Brain microvascular endothelial cell (primary cell): Measurements from ENCODE around the gene HEG1.

Experiments used
- DNase-seq: peaks from one replicate; pipeline ENCODE4 v3.0.0-alpha.2; 2020
- H3K27ac ChIP-seq: fragments of 250-450 bp; sonication (Bioruptor Pico); 2 replicates; pipeline ENCODE4 v1.5.1; 2020; ENCODE audit warnings: mild to moderate bottlenecking, moderate library complexity
- H3K27me3 ChIP-seq: fragments of 250-450 bp; sonication (Bioruptor Pico); replicated peaks from 2 replicates; pipeline ENCODE4 v1.5.1; 2020; ENCODE audit warnings: mild to moderate bottlenecking
- H3K36me3 ChIP-seq: fragments of 250-450 bp; sonication (Bioruptor Pico); replicated peaks from 2 replicates; pipeline ENCODE4 v1.5.1; 2020; ENCODE audit warnings: mild to moderate bottlenecking
- H3K4me3 ChIP-seq: 2 replicates; pipeline ENCODE4 v1.5.1; 2011; ENCODE audit warnings: low read depth, mild to moderate bottlenecking, control low read depth, low read length, moderate library complexity
- in situ Hi-C: cut with HindIII; loops from 2 replicates; pipeline ENCODE4 v1.10.0; 2017; ENCODE audit warnings: low sequenced_read_pairs, low pct_ligation_motif_present
- TF ChIP-seq, protein P1 (sequence below): IDR thresholded peaks from 2 replicates; pipeline ENCODE4 v1.5.1; 2011; ENCODE audit warnings: low read depth, mild to moderate bottlenecking, moderate library complexity, low read length, control low read depth, inconsistent platforms; ENCODE audit errors: missing control alignments

The HEG1 gene

DNA sequence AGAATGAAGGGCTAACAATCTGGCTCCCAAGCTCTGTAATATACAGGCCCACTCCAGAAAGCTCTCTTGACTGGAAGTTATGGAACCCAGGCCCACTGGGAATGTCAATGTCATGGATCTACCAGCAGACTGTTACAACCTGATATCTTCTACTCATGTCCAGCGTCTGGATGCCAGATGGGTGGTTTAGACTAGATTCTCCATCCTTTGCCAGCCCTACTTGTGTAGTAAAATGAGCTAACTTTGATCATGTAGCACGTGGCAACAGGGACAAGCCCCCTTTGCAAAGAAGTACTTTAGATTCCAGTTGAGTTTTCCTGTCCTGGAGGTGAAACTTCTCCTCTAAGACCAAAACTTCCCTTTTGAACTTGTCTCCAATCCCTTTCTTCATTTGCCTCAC is 55.1 kb downstream of the HEG1 start:
- Histone ChIP-seq H3K4me3 (no peak overlapping the region), H3K36me3 (peaks cover 94% of the 10 kb centered on the region), H3K27ac (no peak overlapping the region), H3K27me3 (no peaks in the 10 kb centered on the region)
- in situ Hi-C loops, result no loop called here
- TF ChIP-seq, protein P1, sequence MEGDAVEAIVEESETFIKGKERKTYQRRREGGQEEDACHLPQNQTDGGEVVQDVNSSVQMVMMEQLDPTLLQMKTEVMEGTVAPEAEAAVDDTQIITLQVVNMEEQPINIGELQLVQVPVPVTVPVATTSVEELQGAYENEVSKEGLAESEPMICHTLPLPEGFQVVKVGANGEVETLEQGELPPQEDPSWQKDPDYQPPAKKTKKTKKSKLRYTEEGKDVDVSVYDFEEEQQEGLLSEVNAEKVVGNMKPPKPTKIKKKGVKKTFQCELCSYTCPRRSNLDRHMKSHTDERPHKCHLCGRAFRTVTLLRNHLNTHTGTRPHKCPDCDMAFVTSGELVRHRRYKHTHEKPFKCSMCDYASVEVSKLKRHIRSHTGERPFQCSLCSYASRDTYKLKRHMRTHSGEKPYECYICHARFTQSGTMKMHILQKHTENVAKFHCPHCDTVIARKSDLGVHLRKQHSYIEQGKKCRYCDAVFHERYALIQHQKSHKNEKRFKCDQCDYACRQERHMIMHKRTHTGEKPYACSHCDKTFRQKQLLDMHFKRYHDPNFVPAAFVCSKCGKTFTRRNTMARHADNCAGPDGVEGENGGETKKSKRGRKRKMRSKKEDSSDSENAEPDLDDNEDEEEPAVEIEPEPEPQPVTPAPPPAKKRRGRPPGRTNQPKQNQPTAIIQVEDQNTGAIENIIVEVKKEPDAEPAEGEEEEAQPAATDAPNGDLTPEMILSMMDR, result no peak
- no peak for DNase-seq

DNA sequence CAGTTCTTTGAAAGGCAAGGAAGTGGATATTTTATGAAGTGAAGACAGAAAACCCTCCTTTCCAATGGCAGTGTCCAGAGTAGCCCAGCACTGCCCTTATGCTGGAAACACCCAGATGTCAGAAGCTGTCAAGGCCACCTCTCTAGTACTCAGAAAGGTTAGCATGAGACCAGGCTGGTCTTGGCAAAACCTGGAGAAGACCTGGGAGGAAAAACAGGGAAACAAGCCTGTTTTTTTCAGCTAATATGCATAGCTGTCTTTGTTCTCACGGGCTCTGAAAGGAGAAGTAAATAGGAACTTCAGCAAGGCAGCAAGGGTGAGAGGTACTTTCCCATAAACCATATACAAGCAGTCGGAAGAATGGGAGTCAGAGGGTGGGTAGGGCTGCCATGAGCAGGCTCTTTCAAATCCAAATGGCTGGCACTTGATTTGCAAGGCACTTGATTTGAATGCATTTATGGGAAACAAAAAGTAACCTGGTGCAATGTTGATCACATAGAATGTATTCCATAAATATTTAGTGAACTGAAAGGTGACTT is 55.8 kb downstream of the HEG1 start:
- Histone ChIP-seq H3K4me3 (no peak overlapping the region), H3K27me3 (no peaks in the 10 kb centered on the region), H3K27ac (no peak overlapping the region), H3K36me3 (peaks cover 97% of the 10 kb centered on the region)
- TF ChIP-seq, protein P1, result no peak
- in situ Hi-C loops, result no loop called here
- no peak for DNase-seq

DNA sequence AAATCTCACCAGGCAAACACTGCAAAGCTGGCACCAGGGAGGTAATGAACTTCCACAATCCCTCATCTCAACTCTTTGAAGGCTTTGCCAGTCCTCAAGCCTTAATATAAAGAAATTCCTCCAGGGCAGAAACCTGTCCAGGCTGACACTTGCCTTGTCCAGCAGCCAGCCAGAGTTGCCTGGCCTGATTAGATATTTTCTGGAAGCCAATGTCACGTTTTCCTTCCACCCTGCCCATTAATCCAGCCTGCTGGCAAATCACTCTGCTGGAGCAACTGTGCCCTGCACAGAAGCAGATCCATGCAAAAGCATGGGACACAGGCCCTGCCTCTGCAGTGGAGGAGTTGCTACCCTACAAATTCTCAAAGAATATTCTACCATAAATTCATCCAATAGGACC is 56.5 kb downstream of the HEG1 start:
- in situ Hi-C loops, result no loop called here
- H3K27ac ChIP-seq, result no peak overlapping the region
- no peak overlapping the region for H3K4me3 ChIP-seq
- no peak for DNase-seq
- TF ChIP-seq, protein P1, result no peak
- peaks cover 96% of the 10 kb centered on the region for H3K36me3 ChIP-seq
- no peaks in the 10 kb centered on the region for H3K27me3 ChIP-seq

DNA sequence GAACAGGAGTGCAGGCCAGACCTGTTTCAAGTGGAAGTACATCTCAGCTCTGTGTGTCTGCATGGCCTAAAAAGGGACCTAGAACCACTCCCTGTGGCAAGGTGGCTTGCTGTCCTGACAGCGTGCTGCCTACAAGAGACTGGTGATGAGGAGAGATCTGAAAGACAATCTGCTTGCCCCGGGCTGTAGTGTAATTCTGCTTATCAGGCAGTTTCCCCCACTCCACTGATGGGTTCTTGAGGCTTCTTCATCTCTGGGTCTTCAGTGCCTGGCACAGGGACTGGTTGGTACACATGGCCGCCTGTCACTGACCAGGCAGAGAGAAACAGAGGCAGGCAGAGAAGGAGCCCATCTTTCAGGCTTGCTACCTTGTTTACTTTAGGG is 57.6 kb downstream of the HEG1 start:
- Histone ChIP-seq H3K27me3 (no peaks in the 10 kb centered on the region), H3K4me3 (no peak overlapping the region), H3K27ac (no peak overlapping the region), H3K36me3 (peaks cover 95% of the 10 kb centered on the region)
- no peak for DNase-seq
- TF ChIP-seq, protein P1, result no peak
- in situ Hi-C loops, result no loop called here

DNA sequence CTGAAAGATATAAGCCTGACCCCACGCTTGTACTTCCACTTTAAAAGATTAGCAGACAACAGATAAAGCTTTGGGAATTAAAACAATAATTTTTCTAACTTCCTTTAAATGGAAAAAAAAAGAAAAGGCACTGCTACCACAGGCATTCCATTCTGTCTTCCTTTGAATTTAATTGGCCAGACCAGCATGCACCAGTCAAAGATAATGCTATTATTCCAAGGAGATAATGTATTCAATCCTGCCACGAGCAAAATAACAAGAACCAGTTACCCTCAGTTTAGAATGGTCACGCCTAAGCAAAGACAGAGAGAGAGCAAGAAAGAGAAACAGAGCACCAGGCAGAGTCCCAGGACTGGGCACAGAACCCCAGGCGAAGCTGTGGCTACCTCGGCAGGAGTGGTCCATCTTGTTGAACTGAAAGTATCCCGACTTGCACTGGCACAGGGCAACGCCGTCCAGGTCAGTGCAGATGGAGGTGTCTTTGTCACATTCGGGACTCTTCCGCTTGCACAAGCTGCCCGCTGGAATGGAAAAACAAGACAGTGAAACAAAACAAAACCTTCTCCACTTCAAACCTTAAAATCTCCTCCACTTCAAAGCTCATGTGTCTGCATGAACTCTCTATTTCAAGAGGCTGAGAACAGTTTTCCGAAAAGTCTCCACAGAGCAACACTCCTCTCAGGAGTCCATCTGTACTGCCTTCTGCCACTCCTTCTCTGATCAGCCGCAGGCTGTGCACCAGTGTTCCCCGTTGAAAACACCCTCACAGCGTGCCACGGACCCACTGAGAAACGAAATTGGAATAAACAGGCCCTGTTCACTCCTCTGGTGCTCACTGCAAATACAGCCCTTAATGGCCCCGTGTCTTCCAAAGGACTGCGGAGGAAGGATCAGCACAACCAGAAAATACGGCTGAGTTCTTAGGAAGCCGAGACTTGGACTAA is 58.2 kb downstream of the HEG1 start:
- in situ Hi-C loops, result no loop called here
- no peak overlapping the region for H3K4me3 ChIP-seq
- no peaks in the 10 kb centered on the region for H3K27me3 ChIP-seq
- H3K27ac ChIP-seq, result no peak overlapping the region
- TF ChIP-seq, protein P1, result no peak
- H3K36me3 ChIP-seq, result peaks cover 89% of the 10 kb centered on the region
- DNase-seq, result no peak
